Eye (tissue), 1 donor: Measurements from ENCODE around the gene P2RY6.
"Not testable (repeated sequence)": the region's sequence is repeated elsewhere in the genome, so short reads cannot be mapped to it uniquely, and the experiment has no call there.

Experiments used
- DNase-seq: peaks from one replicate; pipeline ENCODE4 v3.0.0-alpha.2; 2015

Gene P2RY6

DNA sequence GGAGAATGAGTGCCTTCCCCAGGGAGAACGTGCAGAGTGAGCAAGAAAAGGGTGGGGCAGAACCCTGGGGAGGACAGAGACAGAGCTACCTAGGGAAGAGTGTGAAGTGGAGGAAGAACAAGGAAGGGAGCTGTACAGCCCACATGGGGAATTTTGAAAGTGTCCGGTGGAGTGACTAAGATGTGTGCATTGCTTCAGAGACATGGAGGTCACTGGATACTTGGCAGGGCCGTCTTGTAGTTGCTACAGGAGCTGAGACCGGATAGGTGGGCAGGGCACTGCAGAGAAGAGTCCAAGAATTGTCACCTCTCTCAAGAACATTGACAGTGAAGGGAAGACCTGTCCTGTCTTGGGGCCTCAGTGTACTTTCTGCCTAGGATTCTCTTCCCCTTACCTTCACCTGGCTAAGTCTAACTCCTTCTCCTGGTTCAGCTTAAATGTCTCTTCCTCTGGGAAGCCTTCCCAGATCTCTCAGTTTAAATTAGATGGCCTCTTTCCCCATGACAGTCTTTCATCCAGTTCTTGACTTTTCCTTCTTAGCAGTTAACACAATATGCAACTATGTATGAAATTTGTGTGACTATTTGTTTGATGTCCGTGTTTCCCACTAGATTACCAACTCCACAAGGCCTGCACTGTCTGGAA, 9.2 kb upstream of the P2RY6 start:
- DNase-seq = no peak

DNA sequence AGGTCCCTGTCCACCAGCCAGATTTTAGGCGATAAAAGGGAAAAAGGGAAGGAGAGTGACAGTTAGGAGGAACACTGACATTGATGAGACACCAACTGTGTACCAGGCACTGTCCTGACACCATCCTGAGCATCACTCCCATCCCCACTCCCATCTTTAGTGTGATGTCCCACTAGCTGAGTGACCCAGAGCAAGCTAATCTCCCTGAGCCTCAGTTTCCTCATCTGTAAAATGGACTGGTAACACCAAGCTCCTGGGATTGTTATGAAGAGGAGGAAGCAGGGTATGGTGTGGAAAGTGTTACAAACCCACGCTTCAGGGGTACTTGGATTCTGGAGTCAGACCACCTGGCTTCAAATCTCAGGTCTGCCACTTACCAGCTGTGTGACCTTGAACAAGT, 8.5 kb upstream of the P2RY6 start:
- no peak for DNase-seq

DNA sequence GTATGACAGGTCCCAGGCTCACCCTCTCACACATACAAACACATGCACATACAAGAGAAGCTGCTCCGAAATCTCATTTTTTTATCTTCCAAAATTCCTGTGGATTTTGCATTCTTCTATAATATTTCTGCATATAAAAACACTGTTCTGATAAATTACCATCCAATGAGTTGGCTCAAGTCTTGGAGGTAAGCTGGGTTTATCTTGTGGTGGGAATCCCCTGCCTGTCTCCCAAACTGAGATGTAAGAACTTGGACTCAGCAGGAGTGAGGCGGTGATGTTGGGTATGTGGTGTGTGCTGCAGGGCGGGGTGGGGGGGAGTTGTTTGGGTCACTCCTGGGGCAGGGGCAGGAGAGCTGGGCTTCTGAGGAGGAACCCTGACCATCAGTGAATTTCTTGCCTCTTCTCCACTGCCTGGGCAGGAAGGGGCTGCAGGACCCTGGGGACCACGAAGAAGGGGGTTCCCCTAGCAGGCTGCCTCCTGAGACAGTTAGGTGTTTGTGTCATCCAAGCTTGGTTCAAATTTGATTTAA, 6.8 kb upstream of the P2RY6 start:
- no peak for DNase-seq

DNA sequence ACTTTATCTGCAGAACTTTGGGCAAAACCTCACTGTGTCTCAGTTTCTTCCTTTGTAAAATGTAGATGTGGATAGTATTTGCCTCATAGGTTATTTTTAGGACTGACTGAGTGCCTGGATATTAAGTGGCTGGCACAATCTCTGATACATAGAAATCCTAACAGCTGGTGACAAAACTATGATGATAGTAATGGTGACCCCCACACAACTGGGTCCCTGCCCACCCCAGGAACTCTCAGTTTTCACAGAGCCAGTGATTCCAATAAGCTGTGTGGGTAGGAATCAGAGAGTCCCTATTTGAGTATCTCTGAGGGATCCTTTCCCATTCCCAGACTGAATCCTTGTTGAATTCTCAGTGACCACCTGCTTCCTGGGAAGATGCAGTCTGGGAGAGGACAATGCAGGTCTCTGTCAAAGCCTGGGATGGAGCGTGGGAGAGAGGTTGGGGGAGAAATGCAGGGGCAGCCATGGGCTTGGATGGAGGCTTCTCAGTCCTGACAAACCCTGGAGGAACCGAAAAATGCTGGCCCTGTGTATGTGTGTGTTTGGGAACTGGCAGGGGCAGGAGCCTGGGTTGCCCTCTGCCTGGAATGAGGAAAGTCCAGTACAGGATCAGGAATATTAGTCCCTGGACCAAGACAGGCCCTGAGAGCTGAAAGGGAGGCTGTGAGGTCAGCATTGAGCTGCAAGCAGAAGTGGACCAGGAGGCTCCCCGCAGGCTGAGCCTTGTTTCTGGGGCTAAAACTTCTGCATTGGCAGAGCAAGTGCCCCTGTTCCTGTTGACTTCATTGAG, 6.1 kb upstream of the P2RY6 start:
- no peak for DNase-seq

DNA sequence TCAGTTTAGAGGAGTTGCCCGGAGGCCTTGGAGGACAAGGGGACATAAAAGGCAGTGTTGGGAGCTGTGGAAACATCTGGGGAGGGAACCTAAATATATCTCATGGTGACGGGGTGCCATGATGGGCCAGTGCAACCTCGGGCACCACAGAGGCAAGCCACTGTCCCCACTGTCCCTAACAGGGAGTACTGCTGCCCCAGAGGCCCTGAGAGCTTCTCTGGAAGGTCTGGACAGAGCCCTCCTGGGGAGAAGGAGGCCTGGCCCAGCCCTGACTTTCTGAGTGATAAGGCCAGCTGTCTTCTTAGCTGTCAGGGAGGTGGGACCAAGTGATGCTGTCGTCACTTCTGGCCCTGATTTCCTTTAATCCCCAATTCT, 5.5 kb upstream of the P2RY6 start:
- no peak for DNase-seq

DNA sequence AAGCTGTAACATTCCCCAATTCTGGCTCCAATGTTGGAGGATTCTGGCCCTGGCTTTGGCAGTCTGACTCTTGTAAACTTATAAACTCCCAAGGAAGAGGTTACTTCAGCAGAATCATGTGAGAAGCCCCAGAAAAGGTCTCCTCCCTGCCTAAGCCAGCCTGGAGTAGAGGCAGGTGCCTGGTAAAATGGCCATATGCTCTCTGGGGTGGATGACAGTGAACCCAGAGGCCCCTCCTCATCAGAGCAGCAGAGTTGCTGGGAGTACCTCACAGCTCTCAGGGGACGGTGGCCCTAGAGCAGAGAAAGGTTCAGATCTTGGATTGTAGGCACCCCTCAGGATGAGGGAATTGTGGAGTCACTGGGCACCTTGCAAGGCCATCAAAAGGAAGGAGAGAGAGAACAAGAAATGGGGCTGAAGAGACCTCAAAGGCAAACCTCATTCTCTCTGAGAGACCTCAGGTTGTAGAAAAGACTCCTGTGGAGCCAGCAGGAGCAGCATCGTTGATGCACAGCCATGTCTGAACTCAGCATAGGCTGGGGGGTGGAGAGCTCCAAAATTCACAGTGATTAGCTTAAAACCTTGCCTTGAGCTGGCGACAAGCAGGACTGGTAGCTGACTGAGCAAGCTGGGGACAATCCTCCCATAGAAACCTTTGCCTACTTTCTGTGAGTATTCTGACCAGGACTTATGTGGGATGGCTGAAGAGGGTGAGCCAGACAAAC, 4.9 kb upstream of the P2RY6 start:
- no peak for DNase-seq

DNA sequence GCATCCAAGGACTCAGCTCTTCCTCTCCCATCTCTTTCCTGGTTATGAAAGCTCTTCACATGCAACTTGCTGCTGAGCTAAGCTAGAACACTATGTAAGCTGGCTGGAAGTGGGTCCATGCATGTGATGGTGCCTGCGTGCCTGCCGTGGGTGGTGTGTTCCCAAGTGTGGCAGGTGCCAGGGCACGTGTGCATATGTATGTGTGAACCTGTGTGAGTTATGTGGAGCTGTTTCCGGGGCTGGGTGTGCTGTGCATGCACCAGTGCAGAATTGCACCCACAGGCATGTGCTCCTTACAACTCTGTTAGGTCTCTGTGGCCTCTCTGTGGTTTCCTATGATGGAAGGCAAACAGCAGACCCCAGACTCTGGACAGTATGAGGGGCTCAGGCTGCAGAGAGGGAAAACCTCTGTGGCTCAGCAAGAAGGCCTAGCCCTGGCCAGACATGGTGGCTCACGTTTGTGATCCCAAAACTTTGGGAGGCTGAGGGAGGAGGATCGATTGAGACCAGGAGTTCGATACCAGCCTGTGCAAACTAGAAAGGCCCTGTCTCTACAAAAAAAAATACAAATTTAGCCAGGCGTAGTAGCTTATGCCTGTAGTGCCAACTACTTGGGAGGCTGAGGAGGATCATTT, 4.1 kb upstream of the P2RY6 start:
- no peak for DNase-seq

DNA sequence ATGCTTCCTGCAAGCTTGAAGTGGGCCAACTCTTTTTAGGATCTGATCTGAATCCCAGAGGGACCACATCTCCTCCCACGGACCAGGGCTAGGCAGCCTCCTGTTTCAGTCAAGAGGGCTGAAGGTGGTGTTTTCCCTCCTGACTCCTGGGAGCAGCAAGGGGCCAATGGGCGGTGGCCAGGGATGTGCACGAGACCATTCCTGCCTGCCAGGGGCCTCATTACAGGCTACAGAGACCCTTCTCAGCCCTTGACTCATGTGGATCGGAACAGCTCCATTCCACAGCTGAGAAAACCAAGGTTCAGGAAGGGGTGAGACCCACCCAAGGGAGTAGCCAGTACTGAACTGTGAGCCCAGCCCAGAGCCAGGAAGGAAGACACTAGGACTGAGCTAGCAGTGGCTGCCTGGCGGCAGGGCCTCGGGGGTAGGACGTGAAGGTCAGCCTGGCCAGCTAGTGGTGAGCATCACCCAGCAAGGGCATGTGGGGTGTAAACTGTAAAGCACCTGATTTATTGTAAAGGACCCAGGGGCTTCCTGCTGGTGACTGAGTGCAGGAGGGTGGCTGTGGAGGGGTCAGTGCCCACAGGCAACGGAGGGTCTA, 3.4 kb upstream of the P2RY6 start:
- no peak for DNase-seq

DNA sequence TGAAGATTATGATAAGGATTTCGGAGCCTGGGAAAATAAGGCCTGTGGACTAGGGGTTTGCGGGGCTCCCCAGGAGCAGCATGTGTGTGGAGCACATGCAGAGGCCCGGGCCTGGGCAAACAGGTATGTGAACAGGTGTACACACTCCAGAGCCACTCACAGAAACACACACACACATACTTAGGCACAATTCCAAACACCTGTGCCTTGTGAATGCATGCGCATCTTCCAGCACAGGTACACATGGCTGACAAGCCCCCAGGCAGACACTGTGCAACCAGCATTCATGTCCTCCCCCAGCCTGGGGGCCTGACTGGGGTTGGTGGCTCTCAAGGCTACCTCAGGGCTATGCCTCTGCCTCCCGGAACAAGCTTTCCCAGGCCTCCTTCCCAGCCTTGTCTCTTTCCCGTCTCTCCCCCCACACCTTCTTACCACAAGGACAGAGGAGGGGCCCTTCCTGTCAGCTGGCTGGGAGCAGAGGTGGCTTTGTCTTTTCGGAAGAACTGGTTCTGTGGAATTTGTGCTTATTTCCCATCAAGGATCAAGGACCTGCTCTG, 2.6 kb upstream of the P2RY6 start:
- no peak for DNase-seq

DNA sequence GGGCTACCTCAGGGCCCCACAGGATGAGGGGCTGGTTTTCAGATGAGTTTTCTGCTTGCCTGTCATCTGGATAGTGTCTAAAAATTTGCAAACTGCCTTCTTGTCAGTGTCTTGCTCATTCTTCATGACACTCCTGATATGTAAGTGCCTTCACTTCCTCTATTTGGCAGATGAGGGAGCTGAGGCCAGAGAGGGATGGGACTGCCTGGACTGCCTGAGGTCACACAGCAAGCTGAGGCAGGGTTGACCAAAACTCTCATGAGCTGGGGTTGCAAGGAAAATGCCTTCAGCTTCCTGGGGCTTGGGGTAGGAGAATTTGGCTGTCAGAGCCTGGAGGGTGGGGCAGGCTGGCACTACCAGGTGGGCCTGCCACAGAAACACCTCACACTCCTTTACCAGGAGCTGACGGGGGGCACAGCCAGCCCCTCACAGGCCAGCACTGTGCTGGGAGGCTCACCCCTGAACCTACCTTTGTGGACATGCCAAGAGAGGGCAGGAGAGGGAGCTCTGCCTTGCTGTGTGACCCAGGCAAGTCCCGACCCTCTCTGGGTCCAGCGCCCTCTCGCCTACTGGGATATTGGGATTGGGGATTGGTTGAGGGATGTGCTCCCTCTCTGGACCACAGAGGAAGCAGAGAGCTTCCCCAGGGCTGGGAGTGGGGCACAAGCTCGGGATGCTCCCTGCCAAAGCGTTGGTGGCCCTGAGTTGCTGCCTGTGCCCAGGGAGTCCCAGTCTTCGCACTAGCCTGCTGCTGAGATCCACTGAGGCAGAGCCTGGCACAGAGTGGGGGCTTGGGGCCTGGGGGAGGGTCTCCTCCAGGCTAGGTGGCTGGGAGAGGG, 1.9 kb upstream of the P2RY6 start:
- DNase-seq = no peak

DNA sequence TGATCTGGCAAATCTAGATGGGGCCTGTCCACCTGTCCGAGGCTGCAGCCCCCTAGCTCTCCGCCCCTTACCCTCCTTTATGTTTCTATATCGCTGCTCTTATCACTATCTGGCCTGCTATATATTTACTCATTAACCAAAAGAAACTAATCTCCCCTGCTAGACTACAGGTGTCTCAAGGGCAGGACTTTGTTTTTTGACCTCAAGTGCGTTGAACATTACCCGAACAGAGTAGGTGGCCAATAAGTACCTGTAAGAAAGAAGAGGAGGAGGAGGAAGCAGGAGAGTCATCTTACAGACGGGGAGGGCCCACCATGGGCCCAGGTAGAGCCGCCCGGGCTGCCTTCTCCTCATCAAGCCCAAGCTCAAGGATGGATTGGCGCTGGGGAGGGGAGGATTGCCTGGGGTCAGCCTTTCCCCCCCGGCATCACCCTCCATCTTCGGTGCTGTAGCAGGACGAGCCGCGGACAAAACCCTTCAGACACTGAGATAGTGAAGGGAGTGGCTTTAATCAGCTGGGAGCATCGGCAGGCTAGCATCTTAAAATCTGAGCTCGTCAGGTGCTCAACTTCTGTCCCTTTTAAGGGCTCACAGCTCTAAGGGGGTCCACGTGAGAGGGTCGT, 1.2 kb upstream of the P2RY6 start:
- no peak for DNase-seq

DNA sequence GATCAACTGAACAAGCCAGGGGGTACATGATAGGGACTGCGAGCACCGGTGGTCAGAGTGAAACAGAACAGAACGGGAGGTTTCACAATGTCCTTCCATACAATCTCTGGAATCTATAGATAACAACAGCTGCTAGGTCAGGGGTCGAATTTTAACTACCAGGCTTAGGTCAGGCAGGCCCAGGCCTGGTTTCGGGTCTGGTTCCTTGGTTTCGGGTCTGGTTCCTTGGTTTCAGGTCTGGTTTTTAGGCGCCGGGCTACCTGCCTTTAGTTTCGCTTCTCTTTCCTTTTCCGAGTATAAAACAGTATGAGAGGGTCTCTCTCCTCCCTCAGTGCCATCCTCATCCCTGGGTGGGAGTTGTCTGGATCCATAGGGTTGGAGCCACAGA, 666 bp upstream of the P2RY6 start:
- DNase-seq = not testable (repeated sequence)

DNA sequence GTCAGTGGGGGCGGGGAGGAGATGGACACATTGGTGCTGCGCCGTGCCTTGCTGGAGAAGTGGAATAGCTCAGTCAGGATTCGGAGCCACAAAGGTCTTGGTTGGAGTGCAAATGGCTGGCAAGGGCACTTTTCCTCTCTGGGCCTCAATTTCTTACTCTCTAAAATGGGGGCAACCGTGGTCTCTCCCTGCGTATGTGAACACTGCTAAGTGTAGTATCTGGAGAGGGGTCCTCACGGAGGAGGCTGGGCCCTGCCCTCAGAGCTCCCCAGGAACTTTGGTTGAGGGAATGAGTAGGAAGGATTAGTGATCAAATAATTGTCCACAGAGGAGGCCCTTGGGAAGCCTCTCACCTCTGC, 521 bp downstream of the P2RY6 start:
- no peak for DNase-seq

DNA sequence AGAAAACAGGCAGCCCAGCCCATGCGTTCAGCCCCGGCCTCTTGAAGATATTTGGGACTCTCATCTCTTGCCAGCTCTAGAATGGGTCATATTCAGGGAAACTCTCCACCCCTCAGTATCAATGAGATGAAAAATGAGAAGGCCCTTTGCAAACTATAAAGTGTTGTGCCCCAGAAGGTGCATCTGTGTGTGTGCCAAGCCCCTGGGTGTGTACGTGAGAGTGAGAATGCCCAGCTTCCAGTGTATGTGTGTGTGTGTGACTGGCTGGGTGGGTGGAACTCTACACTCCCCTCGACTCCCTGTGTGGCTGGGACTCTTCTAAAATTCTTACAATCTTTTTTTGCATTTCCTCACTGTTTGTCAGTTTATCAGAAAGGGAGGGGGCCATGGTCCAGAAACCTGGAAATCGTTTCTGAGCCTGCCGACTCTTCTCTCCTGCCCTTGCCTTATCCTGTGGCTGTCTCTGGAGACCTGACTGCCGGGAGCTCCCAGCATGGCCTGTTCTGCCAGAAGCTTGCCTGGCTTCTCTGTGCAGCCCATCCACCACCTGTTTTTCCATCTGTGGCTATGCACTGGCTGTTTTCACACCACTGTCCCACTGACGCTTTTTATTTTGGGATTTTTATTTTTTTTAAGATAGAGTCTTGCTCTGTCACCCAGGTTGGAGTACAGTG, 1.2 kb downstream of the P2RY6 start:
- no peak for DNase-seq

DNA sequence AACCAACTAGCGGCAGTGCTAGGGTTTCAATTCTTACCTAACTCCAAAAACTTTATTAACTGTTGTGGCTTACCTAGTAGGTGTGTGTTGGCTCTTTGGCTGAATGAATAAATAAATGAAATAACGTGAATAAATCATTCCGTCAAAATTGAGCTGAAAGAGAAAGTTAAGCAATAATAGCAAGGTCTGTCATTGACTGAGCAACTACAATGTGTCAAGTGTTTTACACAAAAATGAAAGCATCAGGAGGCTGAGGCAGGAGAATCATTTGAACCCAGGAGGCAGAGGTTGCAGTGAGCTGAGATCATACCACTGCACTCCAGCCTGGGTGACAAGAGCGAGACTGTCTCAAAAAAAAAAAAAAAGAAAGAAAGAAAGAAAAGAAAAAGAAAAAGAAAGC, 2.1 kb downstream of the P2RY6 start:
- DNase-seq = not testable (repeated sequence)

DNA sequence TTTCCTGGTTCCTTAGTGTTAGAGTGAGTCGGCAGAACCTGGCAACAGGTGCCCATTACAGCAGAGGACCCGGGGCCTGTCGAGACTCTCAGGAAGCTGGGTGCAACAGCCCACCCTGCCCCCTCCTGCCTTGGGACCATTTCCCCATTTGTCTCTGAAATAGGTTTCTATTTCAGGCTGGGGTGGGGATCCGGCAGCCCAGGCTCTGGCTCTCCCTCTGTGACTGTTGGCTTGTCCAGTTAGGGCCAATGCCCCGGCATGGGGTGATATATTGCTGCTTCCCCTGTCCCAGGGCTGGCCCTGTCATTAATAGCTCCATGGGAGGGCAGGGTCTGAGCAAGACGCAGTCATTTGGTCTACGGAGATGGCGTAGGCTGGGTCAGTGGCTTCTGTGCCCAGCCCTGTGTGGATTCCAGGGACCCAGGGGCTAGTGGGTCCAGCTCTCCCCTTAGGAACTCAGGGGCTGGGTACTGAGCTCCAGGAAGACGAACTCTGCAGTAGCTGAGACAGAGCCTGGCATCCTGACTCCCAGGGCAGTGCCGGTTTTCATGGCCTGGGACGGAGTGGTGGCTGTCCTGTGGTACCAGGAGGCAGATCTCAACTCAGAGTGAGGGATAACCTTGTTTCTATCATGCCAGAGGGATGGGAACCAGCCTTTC, 2.7 kb downstream of the P2RY6 start:
- no peak for DNase-seq

DNA sequence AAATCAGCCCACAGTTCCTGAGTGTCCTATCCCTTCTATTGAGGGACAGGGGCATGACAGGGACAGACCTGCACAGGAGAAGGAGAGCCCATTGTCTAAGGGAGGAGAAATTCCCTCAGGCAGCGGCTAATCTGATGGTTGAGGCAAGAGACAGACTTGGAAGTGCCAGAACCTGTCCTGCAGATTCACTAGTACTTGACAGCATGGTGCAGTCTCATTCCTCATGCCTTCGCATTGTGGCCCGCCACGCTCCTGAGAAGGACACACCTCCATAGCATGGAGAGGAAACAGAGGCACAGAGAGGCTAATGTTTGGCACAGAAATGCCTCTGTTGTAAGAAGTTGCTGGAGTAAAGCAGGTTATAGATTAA, 3.2 kb downstream of the P2RY6 start:
- DNase-seq = no peak

DNA sequence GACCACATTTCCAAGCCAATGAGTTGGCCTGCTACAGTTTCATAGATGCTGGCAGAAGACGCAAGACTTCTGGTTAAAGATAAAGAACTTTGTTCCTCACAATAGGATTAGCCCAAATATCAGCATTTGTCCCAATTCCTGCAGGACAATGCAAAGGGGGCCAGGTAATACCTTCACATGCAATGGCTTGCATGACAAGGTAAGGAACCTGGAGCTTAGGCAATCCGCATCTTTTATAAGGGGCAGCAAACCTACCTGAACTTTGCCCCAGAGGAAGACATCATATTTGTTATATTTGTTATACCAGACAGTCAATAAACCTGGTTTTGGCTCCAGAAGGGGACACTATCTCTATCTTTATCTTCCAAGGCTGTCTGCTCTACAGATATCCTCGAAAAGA, 5.3 kb downstream of the P2RY6 start:
- DNase-seq = no peak

DNA sequence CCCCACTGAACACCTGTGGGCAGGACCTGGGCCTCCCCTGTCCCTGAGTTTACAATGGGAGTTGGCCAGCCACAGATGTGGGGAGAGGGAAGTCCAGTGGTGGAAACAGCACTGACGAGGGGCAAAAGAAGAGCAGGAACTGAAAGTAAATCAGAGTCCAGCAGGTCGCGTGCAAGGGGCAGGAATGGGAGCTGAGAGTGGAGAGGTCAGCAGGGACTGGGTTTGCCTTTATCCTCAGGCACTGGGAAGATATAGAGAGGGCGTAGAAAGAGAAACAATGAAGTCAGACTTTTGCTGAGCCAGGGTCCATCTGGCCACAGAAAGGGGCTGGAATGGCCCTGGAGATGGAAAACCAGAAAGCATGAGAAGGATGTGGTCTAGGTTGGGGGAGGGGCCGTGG, 8.5 kb downstream of the P2RY6 start:
- DNase-seq = no peak

DNA sequence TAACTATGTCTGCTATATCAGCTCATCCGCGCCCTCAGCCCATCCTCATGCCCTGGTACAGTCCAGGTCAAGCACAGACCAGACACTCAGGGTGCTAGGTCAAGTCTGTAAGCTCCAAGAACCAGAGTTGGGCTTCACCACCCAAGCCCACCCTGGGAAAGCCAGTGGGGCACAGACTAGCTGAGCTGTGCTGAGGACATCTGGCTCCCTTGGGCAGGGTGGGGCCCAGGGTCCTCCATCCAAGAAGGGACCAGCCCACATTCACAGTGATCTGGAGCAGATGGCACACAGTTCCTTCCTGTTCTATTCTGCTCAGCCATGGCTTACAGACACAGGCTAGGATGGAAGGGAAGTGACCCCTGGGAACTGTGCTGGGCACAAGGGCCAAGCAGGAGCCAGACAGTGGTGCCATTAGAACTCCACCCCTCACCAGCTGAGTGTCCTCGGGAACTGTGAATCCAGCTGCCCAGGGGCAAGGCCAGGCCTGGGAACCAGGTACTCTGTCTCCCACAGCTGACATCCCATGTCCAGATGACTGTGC, 9.1 kb downstream of the P2RY6 start:
- DNase-seq = no peak
